PC-9 (cell line): ENCODE measurements around the gene LRRTM3.

ENCODE experiments used
- EZH2 ChIP-seq: fragments of 200-600 bp; sonication (generic); IDR thresholded peaks from 2 replicates; pipeline ENCODE4 v1.8.0; 2017; ENCODE audit warnings: antibody characterized with exemption, low read depth
- TF ChIP-seq, protein P1 (sequence below): fragments of 200-600 bp; sonication (generic); conservative IDR thresholded peaks from 2 replicates; pipeline ENCODE4 v1.6.1; 2017; ENCODE audit warnings: mixed run types, antibody characterized with exemption, mild to moderate bottlenecking, moderate library complexity

DNA sequence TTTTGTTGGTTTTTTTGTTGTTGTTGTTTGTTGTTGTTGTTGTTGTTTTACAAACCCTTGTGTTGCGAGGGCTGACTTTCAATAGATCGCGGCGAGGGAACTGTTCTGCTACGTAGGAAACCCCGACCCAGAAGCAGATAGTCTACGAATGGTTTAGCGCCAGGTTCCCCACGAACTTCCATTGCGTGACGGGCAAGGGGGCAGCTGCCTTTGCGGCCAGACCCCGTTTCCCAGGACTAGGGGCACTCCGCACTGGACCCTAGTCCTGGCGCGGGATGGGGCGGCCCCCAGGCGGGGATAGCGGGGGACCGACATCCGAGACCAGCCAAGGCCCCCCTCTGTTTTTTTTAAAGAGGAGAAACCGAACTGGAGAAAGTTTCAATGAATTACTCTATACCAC lies 119.6 kb downstream of the LRRTM3 start:
- TF ChIP-seq, protein P1, sequence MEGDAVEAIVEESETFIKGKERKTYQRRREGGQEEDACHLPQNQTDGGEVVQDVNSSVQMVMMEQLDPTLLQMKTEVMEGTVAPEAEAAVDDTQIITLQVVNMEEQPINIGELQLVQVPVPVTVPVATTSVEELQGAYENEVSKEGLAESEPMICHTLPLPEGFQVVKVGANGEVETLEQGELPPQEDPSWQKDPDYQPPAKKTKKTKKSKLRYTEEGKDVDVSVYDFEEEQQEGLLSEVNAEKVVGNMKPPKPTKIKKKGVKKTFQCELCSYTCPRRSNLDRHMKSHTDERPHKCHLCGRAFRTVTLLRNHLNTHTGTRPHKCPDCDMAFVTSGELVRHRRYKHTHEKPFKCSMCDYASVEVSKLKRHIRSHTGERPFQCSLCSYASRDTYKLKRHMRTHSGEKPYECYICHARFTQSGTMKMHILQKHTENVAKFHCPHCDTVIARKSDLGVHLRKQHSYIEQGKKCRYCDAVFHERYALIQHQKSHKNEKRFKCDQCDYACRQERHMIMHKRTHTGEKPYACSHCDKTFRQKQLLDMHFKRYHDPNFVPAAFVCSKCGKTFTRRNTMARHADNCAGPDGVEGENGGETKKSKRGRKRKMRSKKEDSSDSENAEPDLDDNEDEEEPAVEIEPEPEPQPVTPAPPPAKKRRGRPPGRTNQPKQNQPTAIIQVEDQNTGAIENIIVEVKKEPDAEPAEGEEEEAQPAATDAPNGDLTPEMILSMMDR, result no peak
- no peak for TF ChIP-seq EZH2
